Naive thymus-derived CD8-positive, alpha-beta T cell (primary cell): ENCODE data around the gene RBP3. TPM values are rescaled to one million over a fixed set of nuclear protein-coding genes. Genes with fewer than 3 reads are reported as not detected.

Source experiments
- ATAC-seq, 2 donors: fragments of 150-1000 bp; cut with Tn5 transposase in 1 of 2; sonication (Bioruptor Pico), chemical (Tn5 transposase) in 1 of 2; 1 replicate in 1 of 2; 2 replicates in 1 of 2; pipeline ENCODE4 v1.10.0; 2021; ENCODE audit warnings: mild to moderate bottlenecking in 2 of 2, moderate library complexity in 2 of 2
- POLR2A ChIA-PET: fragments of 350-600 bp; sonication (Branson Sonifier 250); formaldehyde crosslinking; loops from one replicate; lab custom pipeline; 2021; ENCODE audit warnings: antibody characterized with exemption; lab: Charles Lee
- DNase-seq, 10 donors: peaks; one replicate each; pipeline versions ENCODE4 v3.0.0 to v3.0.0-alpha.2; 2020 to 2022
- H3K27ac Mint-ChIP-seq, 10 donors: one replicate each; pipeline ENCODE4 v1.8.0; 2020 to 2022; ENCODE audit warnings: mild to moderate bottlenecking in 10 of 10, mixed read lengths in 10 of 10, moderate library complexity in 4 of 10, inconsistent platforms in 1 of 10
- H3K27me3 Mint-ChIP-seq, 5 donors: one replicate each; pipeline ENCODE4 v1.8.0; 2021 to 2022; ENCODE audit warnings: mixed read lengths in 5 of 5
- H3K36me3 Mint-ChIP-seq, 3 donors: one replicate each; pipeline ENCODE4 v1.8.0; 2020 to 2022; ENCODE audit warnings: mixed read lengths in 3 of 3, mild to moderate bottlenecking in 2 of 3, inconsistent platforms in 1 of 3
- H3K4me1 Mint-ChIP-seq, 4 donors: one replicate each; pipeline ENCODE4 v1.8.0; 2021 to 2022; ENCODE audit warnings: mixed read lengths in 4 of 4
- H3K4me3 Mint-ChIP-seq, 10 donors: one replicate each; pipeline ENCODE4 v1.8.0; 2020 to 2022; ENCODE audit warnings: mild to moderate bottlenecking in 10 of 10, mixed read lengths in 10 of 10, moderate library complexity in 6 of 10, inconsistent platforms in 1 of 10
- H3K9me3 Mint-ChIP-seq, 9 donors: one replicate each; pipeline ENCODE4 v1.8.0; 2020 to 2022; ENCODE audit warnings: mixed read lengths in 9 of 9, mild to moderate bottlenecking in 3 of 9, inconsistent platforms in 1 of 9, moderate library complexity in 1 of 9
- polyA plus RNA-seq, 3 donors: library from polyadenylated mRNA; unstranded; fragments of 300-500 nt; fragmentation: Illumina TruSeq; gene quantifications; one replicate each; pipeline ENCODE4 v1.2.3, GENCODE V29; 2021
- total RNA-seq, 8 experiments: library from RNA in 2 of 8; stranded (reverse) in 2 of 8; gene quantifications; one replicate each; pipeline ENCODE4 v1.2.3 and lab custom pipeline; 2021 to 2026

RBP3 gene
- total and polyA plus RNA-seq, 5 experiments from 2014 or later, result not detected

DNA sequence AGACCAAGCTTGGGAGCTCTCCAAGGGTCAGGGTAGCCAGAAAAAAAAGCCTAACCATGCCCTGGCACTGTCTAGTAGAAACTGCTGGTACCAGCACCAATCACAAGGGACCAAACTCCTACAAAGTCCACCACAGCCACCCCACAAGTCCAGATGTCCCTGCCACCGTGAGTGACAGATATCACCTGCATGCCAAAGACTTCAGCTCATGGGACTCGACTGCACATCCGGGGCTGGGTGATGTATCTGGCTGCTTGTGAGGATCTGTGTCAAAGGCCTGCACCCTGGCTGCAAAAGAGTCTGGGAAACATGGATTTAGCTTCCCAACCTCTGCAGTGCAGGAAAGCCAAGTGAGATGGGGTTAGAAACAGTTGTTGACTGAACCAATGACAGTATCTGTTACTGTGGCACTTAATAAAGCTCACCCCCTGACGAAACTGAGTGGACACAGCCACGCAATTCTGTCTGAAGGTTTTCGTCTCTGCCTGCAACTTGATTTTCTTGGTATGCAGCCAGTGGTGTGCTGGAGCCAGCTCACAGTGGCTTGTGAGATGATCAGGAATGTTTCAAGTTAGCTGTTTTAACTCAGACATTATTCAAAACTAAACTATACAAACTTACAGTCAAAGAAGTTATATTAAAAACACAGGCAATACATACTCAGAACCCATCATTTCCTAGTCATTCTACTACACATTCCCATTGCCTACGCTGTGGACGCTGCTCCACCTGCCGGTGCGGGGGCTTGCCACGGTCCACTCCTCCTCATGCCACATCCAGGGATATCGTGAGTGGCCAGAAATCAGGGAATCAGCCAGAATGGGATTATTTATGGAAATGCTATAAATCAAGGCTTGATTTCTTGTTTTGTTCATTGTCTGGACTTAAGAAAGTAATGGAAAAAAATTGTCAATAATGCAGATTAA is 26.7 kb downstream of the RBP3 start:
- DNase-seq, result no peak
- ATAC-seq, result no peak
- H3K4me1 Mint-ChIP-seq, result peaks cover 2 to 8% (median 7%) of the 10 kb centered on the region in 4 donors
- no peak overlapping the region for H3K4me3 Mint-ChIP-seq
- H3K27me3 Mint-ChIP-seq, result peaks cover 21 to 49% (median 38%) of the 10 kb centered on the region in 5 donors
- H3K36me3 Mint-ChIP-seq, result no peaks in the 10 kb centered on the region
- no peaks in the 10 kb centered on the region for H3K9me3 Mint-ChIP-seq
- no peak overlapping the region for H3K27ac Mint-ChIP-seq
- POLR2A ChIA-PET, result no interaction called here

DNA sequence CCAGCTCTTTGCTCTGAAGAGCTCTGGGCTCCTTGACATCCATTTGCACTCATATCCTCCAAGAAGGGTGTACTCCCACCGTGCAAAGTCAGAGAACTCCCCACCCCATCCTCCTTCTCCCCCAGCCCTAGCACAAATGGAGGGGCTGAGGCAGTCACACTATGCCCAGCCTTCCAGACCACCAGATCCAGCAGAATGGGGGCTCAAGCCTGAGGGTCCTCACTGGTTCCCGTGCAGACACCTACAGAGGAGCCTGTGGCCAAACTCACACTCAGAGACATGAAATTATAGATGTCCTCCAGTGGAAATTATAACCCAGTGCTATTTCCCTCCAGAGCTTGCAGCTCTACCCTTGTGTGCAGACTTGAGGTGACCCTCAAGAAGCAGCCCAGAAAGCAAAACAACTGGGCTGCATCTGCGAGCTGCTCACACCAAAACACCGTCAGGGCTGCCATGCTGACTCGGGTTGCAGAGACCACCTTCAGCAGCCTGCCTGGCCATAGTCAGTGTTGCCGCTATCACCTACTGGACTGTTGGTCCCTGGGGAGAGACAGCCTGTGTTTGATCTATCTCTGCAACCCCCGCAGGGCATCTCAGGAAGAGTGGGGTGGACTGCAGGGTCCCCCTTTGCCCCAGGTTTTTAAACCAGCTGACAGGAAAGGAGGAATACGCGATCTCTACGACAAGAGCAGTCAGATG is 28.5 kb downstream of the RBP3 start:
- H3K4me3 Mint-ChIP-seq, result no peak overlapping the region
- H3K36me3 Mint-ChIP-seq, result no peaks in the 10 kb centered on the region
- H3K4me1 Mint-ChIP-seq, result peaks cover 2 to 10% (median 8%) of the 10 kb centered on the region in 4 donors
- DNase-seq (no peak), ATAC-seq (no peak)
- H3K9me3 Mint-ChIP-seq, result no peaks in the 10 kb centered on the region
- POLR2A ChIA-PET, result no interaction called here
- peaks cover 24 to 66% (median 56%) of the 10 kb centered on the region in 5 donors for H3K27me3 Mint-ChIP-seq
- H3K27ac Mint-ChIP-seq, result no peak overlapping the region

DNA sequence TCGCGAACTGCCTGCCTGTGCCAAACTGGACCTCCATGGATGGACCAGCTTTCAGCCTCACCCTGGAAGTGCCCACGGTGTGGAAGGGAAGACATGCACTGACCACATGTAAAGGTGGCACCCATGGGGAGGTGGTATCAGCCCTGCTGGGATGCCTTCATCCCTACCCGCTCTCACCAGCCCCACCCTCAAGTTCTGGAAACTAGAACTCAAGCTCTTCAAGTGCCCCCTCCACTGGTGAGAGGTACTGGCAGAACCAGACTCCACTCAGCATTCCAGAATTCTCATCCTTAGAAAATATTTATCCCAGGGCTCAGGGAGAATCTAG is 30.0 kb downstream of the RBP3 start:
- Mint-ChIP-seq H3K4me3 (no peak overlapping the region), H3K4me1 (peaks cover 2 to 10% (median 7%) of the 10 kb centered on the region in 4 donors), H3K36me3 (no peaks in the 10 kb centered on the region), H3K27me3 (peaks cover 24 to 74% (median 61%) of the 10 kb centered on the region in 5 donors), H3K27ac (peak overlapping the region in 1 of 10 donors; percentile 23), H3K9me3 (no peaks in the 10 kb centered on the region)
- ATAC-seq (no peak), DNase-seq (no peak)
- POLR2A ChIA-PET, result no interaction called here

DNA sequence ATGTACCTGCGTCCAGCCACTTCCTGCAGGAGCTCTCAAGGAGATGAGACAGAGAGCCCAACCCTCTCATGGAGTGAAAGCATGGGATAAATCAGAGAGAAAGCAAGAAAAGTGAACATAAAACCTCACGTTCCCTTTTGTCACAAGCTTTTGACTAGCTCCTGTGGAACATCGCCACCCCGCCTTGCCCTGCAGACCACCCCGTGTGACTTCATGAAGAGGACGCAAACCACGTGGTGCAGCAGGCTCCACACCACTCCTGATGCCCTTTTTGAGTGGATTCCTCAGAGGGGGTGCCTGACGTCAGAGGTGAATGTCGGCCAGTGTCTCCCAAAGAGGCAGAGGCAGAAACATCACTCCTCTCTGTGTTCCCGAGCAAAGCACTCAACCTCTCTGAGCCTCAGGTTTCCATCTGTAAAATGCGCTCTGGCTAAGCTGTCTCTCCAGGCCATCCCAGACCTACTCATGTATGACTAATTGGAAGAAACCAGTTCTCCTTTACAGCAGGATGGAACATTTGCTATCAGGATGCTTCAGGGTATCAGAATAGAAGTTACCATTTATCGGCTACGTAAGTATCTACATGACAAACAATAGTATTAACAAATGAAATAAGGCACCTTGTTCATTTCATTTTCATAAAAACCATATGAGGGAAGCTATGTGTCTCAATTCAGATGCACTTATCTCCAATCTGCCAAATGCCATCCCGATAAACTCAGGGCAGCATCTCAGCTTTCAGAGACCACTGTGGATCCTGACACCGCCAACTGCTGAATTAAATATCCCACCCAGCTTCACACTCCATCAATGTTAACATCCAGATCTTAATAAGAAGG is 30.7 kb downstream of the RBP3 start:
- no peaks in the 10 kb centered on the region for H3K36me3 Mint-ChIP-seq
- no peak for ATAC-seq
- no peaks in the 10 kb centered on the region for H3K9me3 Mint-ChIP-seq
- H3K27ac Mint-ChIP-seq, result no peak overlapping the region
- peaks cover 6 to 16% (median 10%) of the 10 kb centered on the region in 4 donors for H3K4me1 Mint-ChIP-seq
- H3K27me3 Mint-ChIP-seq, result peaks cover 24 to 74% (median 61%) of the 10 kb centered on the region in 5 donors
- POLR2A ChIA-PET, result no interaction called here
- no peak for DNase-seq
- H3K4me3 Mint-ChIP-seq, result no peak overlapping the region

DNA sequence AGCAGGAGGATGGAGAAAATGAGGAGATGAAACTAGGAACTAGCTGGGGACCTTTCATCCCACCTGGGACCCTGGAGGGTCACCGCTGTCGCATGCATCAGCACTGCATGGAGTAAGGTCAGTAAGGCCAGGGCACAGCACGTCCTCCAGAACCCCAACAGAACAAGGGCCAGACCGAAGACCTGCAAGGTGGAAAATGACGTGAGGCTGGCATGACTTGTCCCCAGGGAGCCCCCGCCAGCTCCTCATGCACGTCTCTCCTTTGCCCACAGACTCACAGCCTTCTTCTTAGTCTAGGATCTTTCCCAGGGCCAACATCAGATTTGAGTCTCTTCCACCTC is 31.3 kb downstream of the RBP3 start:
- ATAC-seq (no peak), DNase-seq (no peak)
- Mint-ChIP-seq H3K4me1 (peaks cover 9 to 19% (median 11%) of the 10 kb centered on the region in 4 donors), H3K9me3 (no peaks in the 10 kb centered on the region), H3K27me3 (peaks cover 24 to 74% (median 60%) of the 10 kb centered on the region in 5 donors), H3K4me3 (no peak overlapping the region), H3K36me3 (no peaks in the 10 kb centered on the region), H3K27ac (no peak overlapping the region)
- POLR2A ChIA-PET, result no interaction called here

DNA sequence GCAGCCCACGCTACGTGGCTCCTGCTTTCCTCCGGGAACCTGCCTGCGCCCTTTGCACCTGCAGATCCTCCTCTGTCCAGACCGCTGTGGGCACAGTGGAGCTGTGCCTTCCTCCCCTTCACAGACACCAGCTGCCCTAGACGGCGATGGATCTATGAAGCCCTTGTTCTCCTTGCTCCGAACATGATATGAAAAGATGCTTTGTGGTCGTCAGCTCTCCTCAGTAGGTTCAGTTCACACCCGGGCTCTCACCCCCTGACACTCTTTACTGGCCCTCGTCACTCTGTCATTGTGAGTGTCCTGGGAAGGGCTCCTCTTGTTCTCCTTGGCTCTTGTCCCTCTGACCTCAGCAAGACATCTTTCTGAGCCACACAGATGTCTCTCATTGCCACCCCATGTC is 31.7 kb downstream of the RBP3 start:
- DNase-seq, result no peak
- H3K9me3 Mint-ChIP-seq, result no peaks in the 10 kb centered on the region
- POLR2A ChIA-PET, result no interaction called here
- no peaks in the 10 kb centered on the region for H3K36me3 Mint-ChIP-seq
- H3K4me3 Mint-ChIP-seq, result no peak overlapping the region
- peaks cover 26 to 74% (median 60%) of the 10 kb centered on the region in 5 donors for H3K27me3 Mint-ChIP-seq
- no peak for ATAC-seq
- peaks cover 12 to 22% (median 14%) of the 10 kb centered on the region in 4 donors for H3K4me1 Mint-ChIP-seq
- H3K27ac Mint-ChIP-seq, result no peak overlapping the region

DNA sequence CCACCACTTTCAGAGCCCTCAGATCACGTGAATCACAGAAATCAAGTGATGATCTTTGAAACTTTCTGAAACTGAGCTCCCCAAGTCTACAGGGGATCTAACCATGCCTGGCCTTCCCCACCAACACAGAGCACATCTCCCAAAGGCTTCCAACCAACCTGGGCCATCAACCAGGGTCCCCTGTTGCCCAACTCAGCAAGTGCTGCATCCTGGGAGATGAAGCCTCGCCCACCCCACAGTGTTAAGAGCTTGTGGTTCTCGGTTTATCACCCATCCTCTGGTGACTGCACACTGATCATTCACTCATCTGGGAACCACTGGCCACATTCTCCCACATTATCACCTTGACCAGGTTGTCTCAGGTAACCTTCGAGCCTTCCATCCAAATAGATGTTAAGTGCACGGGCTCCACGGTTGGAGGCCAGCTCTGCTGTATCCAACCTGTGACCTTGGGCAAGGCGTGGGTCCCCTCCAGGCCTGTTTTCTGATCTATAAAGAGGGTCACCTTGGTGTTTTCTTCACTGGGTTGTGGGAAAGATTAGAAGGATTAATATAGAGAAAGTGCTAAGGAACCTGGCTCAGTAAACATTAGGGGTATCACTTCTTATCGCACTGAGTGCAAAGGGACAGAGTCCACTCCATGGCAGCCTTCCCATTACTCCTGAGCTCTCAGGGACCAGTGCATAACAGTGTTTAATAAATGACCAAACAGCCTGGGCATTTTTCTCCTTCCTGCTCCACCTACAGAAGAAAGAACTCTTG is 32.4 kb downstream of the RBP3 start:
- ATAC-seq (no peak), DNase-seq (no peak)
- Mint-ChIP-seq H3K36me3 (no peaks in the 10 kb centered on the region), H3K9me3 (no peaks in the 10 kb centered on the region), H3K4me3 (no peak overlapping the region), H3K27ac (no peak overlapping the region), H3K27me3 (peaks cover 29 to 75% (median 57%) of the 10 kb centered on the region in 5 donors), H3K4me1 (peaks cover 13 to 25% (median 15%) of the 10 kb centered on the region in 4 donors)
- POLR2A ChIA-PET, result no interaction called here

DNA sequence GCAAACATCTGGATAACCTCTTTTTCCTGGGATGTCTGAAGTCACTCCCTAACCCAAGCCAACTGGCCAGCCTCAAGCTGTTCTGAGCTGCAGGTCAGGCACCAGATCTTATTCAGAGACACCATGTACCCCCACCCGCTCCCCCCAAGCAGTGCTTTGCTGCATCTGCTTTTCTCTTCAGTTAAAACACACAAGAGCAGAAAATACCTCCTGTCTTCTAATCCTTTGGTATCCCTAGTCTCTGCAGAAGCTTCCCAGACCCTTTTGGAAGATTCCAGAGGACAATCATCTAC is 32.9 kb downstream of the RBP3 start:
- Mint-ChIP-seq H3K4me1 (peaks cover 13 to 25% (median 15%) of the 10 kb centered on the region in 4 donors), H3K9me3 (no peaks in the 10 kb centered on the region), H3K36me3 (no peaks in the 10 kb centered on the region), H3K4me3 (no peak overlapping the region), H3K27ac (no peak overlapping the region), H3K27me3 (peaks cover 26 to 75% (median 54%) of the 10 kb centered on the region in 5 donors)
- POLR2A ChIA-PET, result no interaction called here
- ATAC-seq, result no peak
- DNase-seq, result no peak

- ATAC-seq (no peak), DNase-seq (no peak)
- no peaks in the 10 kb centered on the region for H3K9me3 Mint-ChIP-seq
- no peak overlapping the region for H3K4me3 Mint-ChIP-seq
- peaks cover 13 to 25% (median 15%) of the 10 kb centered on the region in 4 donors for H3K4me1 Mint-ChIP-seq
- POLR2A ChIA-PET, result no interaction called here
- no peaks in the 10 kb centered on the region for H3K36me3 Mint-ChIP-seq
- H3K27me3 Mint-ChIP-seq, result peaks cover 23 to 71% (median 52%) of the 10 kb centered on the region in 5 donors
- H3K27ac Mint-ChIP-seq, result peak overlapping the region in 1 of 10 donors; percentile 23
Observed at GRCh38 chr10:47381427-47382379, 33.5 kb downstream of the RBP3 start.

DNA sequence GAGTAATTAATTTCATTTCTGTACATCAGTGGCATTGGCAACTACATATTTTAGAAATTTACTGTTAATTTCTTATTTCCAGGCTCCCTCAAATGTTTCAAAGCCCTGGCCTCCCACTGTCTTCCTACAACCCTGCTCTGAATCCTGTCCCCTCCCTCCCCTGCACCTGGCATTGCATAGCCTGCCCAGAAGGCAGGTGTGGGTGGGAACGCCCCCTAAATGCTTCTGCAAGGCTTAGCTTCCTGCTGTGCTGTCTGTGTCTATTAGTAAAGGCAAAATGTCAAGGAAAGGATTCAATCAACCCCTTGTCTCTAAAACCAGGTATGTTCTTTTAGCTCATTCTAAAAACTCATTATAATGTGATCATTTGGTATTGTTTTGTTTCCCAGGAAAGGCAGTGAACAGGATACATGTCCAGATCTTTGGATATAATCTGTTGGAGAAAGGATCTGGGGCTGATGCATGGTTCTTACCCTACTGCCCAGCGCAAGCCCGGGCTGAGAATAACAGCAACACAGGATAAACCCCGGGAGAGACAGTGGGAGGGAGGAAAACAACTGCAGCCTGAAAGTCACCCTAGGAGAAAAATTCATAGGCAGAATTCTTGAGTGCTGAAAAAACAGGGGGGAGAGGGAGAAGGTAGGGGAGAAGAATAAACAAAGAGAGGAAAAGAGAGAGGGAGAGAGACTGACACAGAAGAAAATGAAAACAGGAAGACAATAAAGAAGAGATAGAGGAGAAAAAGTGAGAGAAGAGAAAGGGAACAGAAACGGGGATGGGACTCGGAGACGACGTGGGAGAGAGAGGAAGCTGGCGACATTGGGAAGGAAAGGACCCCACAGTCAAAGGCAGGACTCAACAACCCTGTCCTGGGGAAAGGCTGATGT is 35.3 kb downstream of the RBP3 start:
- ATAC-seq, result no peak
- peak overlapping the region in 7 of 10 donors; percentile 3 to 84 (median 36) for H3K27ac Mint-ChIP-seq

More for the DNA sequence above, 35.3 kb downstream of the RBP3 start:
- Mint-ChIP-seq H3K4me3 (peak overlapping the region; percentile 79 to 96 (median 90)), H3K4me1 (peaks cover 9 to 16% (median 11%) of the 10 kb centered on the region in 4 donors), H3K27me3 (peaks cover 19 to 53% (median 38%) of the 10 kb centered on the region in 5 donors), H3K9me3 (no peaks in the 10 kb centered on the region), H3K36me3 (no peaks in the 10 kb centered on the region)
- no peak for DNase-seq
- POLR2A ChIA-PET, result no interaction called here
